Mammary epithelial cell (primary cell): ENCODE results near the gene ST3GAL5.

Source experiments
- EZH2 ChIP-seq: IDR thresholded peaks from 2 replicates; pipeline ENCODE4 v1.6.1; 2012; ENCODE audit warnings: low read length, inconsistent platforms, borderline replicate concordance
- TF ChIP-seq, protein P1 (sequence below), 2 donors: IDR thresholded peaks in 1 of 2; conservative IDR thresholded peaks in 1 of 2; 2 replicates each; pipeline ENCODE4 v1.5.1; 2011 to 2012; ENCODE audit warnings: inconsistent platforms in 2 of 2, low read length in 2 of 2, mild to moderate bottlenecking in 2 of 2, control low read depth in 1 of 2, low read depth in 1 of 2; ENCODE audit not compliant: insufficient read depth in 1 of 2; ENCODE audit errors: extremely low read depth in 1 of 2

DNA sequence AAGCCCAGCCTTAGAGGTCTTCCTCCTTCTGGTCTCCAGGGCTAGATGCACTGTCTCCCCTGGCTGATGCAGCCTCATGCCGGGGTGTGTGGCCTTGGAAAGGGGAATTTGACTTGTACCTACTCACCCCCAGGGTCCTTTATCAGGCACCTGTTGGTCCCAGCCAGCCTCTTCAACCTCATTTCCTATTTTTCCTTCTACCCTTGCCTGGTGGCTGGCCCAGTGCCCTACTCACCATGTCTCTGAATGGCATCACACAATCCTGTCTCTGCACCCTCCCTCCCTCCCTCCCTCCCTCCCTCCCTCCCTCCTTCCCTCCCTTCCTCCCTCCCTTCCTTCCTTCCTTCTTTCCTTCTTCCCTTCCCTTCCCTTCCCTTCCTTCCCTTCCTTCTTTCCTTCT, 17.1 kb upstream of the ST3GAL5 start:
- TF ChIP-seq, protein P1, sequence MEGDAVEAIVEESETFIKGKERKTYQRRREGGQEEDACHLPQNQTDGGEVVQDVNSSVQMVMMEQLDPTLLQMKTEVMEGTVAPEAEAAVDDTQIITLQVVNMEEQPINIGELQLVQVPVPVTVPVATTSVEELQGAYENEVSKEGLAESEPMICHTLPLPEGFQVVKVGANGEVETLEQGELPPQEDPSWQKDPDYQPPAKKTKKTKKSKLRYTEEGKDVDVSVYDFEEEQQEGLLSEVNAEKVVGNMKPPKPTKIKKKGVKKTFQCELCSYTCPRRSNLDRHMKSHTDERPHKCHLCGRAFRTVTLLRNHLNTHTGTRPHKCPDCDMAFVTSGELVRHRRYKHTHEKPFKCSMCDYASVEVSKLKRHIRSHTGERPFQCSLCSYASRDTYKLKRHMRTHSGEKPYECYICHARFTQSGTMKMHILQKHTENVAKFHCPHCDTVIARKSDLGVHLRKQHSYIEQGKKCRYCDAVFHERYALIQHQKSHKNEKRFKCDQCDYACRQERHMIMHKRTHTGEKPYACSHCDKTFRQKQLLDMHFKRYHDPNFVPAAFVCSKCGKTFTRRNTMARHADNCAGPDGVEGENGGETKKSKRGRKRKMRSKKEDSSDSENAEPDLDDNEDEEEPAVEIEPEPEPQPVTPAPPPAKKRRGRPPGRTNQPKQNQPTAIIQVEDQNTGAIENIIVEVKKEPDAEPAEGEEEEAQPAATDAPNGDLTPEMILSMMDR (conservative IDR thresholded peaks at IDR 0.05 in 1 of 2, IDR thresholded peaks at IDR 0.05 in 1 of 2; ENCODE audit: extremely low read depth in 1 of 2, insufficient read depth in 1 of 2, low read depth in 1 of 2, low read length in 2 of 2): no peak
- TF ChIP-seq EZH2: no peak
